ENCODE data around the gene GRM4. TPM values are rescaled to one million over a fixed set of nuclear protein-coding genes. Genes with fewer than 3 reads are reported as not detected.

Gene GRM4
- total and polyA plus RNA-seq, 10 of the 15 experiments (the other 5 are each of a cell fraction or from before 2014, with no cell fraction given), result 0.01 to 0.31 (median 0.05) TPM; not detected in 2

GRCh38 chr6:34149831-34150400, 4.0 kb upstream of the GRM4 start (continued):
- TF ChIP-seq RELB (IDR thresholded peaks at IDR 0.05; ENCODE audit: low read depth) (no peak), PML (IDR thresholded peaks at IDR 0.05; ENCODE audit: low read length) (no peak)

- in situ Hi-C loops (cut with MboI), result no loop called here
- FAIRE-seq, result no peak
- CTCF ChIA-PET, result interaction anchor here (0.6 to 1.5 kb wide), 2 partner anchors 10 to 219 kb away, joined by 3 to 5 read pairs; no protein-coding TSS in a partner anchor
Measured at GRCh38 chr6:34149452-34149810, 3.5 kb upstream of the GRM4 start.

More at GRCh38 chr6:34149452-34149810, 3.5 kb upstream of the GRM4 start:
- Histone ChIP-seq H3K27ac (ENCODE audit: control insufficient read depth, insufficient read depth) (no peak overlapping the region), H3K4me1 (ENCODE audit: control insufficient read depth, insufficient read depth, low read length) (peaks cover 23% of the 10 kb centered on the region), H3K4me2 (ENCODE audit: control insufficient read depth, insufficient read depth) (peak overlapping the region; percentile 38; the same call in 1 of the 2 replicates), H3K9ac (ENCODE audit: control insufficient read depth, insufficient read depth, low read length) (no peak overlapping the region), H3K27me3 (replicated peaks in 1 of 2; ENCODE audit: control insufficient read depth in 2 of 2, insufficient read depth in 2 of 2, low read length in 1 of 2) (peaks cover 3 to 6% of the 10 kb centered on the region in 2 experiments), H4K20me1 (ENCODE audit: control insufficient read depth, insufficient read depth) (no peaks in the 10 kb centered on the region), H3K36me3 (ENCODE audit: control insufficient read depth in 2 of 2, insufficient read depth in 2 of 2, low read length in 1 of 2) (no peaks in the 10 kb centered on the region), H3K4me3 (no peak overlapping the region), H3K79me2 (ENCODE audit: control insufficient read depth, insufficient read depth, low read length) (no peaks in the 10 kb centered on the region), H2AFZ (ENCODE audit: control insufficient read depth, low read depth, low read length) (peak overlapping the region; percentile 77), H3K9me3 (replicated peaks; ENCODE audit: control insufficient read depth, insufficient read depth, low read length) (no peaks in the 10 kb centered on the region; the same call in 2 of the 3 replicates)
- WGBS (ENCODE audit: insufficient coverage, insufficient replicate concordance, low lambda C conversion rate, missing lambda C conversion rate), result 36% methylated on average over 5 of the region's 5 CpGs
- intact Hi-C loops (cut with micrococcal nuclease; ENCODE audit: unreplicated experiment), result no loop called here
- TF ChIP-seq ZNF592 (IDR thresholded peaks at IDR 0.05) (no peak), LARP7 (IDR thresholded peaks at IDR 0.05) (no peak), SRF (IDR thresholded peaks at IDR 0.05; ENCODE audit: low read depth in 2 of 2, low read length in 2 of 2) (no peak)
- SMC1A ChIA-PET (ENCODE audit: uncharacterized antibody, unreplicated experiment), result interaction anchor here (0.7 kb wide), 1 partner anchor 34 kb away, joined by 3 read pairs; no protein-coding TSS in a partner anchor
- POLR2A ChIA-PET, result no interaction called here
- no TSS peak for BruUV-seq (replicated peaks)
- no peak for ATAC-seq
- no peak for DNase-seq (ENCODE audit: low read depth, low spot score)
- RAD21 ChIA-PET (ENCODE audit: unreplicated experiment), result interaction anchor here (1.0 kb wide), 1 partner anchor 15 kb away, joined by 4 read pairs; no protein-coding TSS in a partner anchor

Data from GM12878 (cell line).